H54 (cell line): ENCODE measurements around the gene TFAP2B.

ENCODE experiments used
- DNase-seq: peaks from one replicate; pipeline ENCODE4 v3.0.0; 2011; ENCODE audit warnings: low spot score, mixed read lengths; ENCODE audit not compliant: insufficient read length
- FAIRE-seq: peaks from 3 replicates; lab custom pipeline; 2011; peaks lifted over from hg19 to GRCh38; lab: Jason Lieb, UNC
- POLR2A ChIP-seq: IDR thresholded peaks from 2 replicates; pipeline ENCODE4 v1.6.1; 2011; ENCODE audit warnings: low read depth, mild to moderate bottlenecking, low read length

The TFAP2B gene

DNA sequence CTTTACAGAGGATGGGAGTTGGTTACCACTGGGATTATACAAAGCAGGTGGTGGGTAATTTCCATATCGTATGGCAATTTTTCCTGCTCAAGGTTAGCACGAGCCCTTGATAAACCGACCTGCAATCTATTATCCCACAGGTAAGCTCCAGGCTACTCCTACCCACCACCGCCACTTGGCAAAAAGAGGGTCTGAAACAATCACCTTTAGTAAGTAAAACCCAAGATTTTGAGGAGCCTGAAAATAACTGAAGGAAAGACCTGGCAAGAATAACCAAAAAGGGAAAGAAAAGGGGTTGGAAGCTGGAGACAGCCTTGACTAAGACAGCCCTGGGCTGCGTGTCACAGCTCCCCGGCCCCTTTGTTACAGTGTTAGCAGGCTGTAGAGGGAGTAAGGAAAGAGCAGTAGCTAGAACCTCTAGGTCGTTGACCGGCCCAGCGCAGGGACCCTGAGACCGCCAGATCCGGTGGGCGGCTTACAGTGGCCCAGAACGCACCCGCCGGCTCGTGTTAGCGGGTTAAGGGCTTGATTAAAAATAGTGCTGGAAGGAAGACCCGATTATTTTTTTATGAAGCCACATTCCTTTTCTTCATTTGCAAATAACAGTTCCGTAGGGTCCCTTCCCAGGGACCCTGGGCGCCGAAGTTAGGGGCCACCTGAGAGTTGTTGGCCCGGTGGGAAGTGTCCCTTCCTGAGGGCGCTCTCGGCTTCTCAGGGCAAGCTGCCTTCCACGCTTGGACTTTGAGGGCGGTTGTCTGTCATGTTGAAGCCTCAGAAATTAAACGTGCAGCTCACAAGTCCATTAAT, 30.5 kb downstream of the TFAP2B start:
- DNase-seq (no peak), FAIRE-seq (no peak)

DNA sequence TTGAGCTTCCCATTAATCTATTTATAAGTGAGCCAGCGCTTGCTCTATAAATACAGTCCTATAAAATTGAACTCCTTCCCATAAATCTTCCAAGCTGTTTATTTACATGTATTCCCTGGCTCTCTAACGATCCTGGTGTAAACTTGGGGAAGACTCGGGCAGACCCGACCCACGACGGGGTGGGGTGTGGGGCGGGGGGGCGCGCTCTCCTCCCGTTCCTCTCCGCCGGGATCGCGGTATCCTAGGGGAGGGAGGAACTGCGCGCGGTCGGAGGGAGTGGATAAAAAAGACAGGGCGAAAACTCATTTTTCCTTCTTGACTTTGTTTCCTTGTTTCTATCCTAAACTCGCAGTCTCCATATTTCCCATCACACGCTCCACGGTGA, 31.1 kb downstream of the TFAP2B start:
- DNase-seq: no peak
- no peak for TF ChIP-seq POLR2A
- no peak for FAIRE-seq

More for the DNA sequence above, 30.5 kb downstream of the TFAP2B start:
- no peak for TF ChIP-seq POLR2A

DNA sequence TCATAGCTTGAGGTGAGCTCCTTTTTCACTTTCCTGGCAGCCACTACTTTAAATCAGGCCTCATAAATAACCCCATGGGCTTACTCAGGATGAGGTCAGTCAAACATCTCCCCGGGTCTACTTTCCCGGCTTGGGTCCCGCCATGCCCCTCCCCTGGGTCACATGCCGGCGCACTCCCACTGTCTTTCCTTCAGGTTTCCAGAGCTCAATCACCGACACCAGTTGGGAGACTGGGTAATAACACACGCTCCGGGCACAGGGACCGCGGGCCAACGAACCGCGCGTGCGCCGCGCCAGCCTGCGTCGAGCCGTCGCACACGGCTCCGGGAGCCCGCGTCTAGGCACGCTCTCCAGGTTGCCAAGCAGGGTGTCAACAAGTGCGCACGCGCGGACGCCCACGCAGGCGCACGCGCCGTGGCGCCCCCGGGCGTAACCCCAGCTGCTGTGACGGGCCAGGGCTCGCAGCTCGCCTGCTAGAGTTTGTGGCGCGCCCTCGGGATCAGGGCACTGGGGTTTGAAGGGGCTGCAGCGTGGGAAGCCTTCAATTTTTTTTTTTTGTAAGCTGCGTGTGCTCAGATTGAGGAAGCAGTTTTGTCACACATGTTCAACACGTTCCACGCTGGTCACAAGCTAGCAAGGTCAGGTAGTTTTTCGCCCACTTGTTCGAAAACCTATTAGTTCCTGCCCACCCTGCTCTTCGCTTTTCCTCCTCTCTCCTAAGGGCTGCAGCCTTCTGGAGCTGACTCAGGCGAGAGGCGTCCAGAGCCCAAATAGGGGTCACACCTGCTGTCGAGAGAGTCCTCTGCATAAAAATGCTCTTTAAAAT, 31.8 kb downstream of the TFAP2B start:
- TF ChIP-seq POLR2A: no peak
- no peak for DNase-seq
- FAIRE-seq: no peak

DNA sequence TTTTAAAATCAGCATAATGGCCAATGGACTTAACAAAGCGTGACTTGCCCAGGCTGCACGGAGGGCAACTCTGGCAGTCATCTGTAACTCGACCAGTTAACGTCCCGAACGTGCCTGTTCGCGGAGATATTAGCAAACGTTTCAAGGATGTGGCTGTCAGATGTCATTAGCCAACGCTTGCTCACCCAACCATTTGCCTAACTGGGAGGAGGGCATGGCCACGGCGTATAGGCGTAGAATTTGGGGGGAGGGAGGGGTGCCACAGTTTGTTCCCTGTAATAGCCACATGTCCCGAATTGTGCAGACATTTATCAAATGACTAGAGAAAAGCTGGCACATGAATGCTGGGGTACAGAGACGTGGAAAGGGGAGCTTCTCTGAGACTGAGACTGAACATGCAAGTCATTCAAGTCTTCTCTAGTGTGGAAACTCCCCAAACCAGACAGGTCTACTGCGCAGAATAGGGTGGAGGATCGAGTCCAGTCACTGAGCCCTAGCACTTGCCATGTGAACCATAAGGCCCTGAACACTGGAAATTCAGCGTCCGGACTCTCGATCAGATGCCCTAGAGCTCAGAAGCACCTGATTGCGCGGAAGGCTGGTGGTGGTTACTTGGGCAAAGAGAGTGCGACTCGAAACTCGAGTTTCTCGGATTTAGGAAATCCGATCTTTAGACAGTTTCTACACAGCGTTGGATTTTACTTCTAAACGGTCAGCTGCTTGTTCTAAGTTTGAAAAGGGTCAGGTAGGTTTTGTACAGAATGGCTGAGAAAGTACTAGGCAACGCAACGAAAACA, 32.6 kb downstream of the TFAP2B start:
- DNase-seq: no peak
- no peak for TF ChIP-seq POLR2A
- FAIRE-seq: no peak

DNA sequence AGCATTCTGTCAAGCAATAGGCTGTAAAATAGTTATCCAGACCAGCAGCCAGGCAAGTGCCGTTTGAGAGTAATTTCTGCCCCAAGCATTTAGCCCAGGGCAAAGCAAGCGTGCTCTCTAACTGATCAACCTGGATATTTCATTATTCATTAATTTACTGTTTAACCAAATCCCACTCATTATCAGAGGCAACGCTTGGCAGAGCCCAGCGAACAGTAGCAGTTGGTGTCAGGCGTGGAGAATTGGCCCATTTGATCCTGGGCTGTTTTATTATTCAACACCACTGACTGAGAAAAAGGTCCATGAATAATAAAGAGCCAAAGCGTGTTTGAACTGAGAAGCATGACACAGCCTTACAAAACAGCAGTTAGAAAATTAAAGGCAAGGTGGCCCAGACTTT, 35.3 kb downstream of the TFAP2B start:
- FAIRE-seq (no peak), DNase-seq (no peak)
- TF ChIP-seq POLR2A: no peak

DNA sequence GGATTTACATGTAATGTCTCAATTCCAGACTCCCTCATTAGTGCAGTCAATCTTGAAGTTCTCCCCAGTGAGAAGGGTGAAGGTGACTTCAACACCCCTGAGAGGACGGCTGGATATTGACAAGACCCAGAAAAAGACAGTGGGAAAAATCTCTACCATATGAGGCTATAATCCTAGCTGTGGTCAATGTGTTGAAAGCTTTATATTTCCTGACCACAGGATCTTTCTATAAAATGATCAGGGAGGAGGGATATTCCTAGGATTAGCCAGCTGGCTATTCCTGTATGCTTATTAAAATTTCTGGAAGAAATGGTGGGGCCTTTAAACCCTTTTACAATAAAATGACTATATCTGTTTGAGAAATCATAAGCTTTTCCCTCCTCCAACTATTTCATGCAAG, 43.0 kb downstream of the TFAP2B start:
- FAIRE-seq (no peak), DNase-seq (no peak)
- no peak for TF ChIP-seq POLR2A

DNA sequence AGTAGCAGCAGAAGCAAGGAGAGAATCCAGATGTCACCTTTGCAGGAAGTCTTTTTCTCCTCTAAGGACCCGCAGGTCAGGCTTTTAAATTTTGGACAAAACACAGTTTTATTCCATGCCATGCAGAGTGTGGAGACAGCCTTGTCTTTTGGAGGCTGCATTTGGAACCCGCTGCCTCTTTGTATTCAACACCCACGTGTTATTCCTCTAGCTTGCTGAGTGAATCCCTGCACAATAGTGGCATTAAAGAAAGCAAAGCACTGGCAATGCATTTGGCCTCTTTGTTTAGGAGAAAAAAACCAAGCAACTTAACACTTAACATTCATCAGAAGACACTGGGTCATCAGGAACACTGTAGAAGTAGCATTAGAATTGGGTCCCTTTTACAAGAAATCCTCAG, 43.5 kb downstream of the TFAP2B start:
- DNase-seq (no peak), FAIRE-seq (no peak)
- no peak for TF ChIP-seq POLR2A

DNA sequence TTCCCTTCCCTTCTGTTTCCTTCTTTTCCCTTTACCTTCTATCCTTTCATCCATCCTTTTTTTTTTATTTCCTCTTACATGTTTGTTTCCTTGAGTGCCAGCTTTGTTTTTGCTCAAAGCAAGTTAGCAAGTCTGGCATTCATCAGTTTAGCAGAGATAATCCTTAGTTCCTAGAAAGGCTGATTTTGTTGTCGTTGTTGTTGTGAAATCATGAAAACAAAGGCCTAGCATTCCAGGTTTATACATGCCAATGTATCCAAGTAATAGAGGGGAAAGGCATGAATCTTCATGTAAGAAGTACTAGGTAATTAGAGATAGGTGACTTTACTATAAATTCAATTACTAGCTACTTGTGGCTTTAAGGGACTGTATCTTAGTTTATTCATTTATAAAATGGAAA, 45.9 kb downstream of the TFAP2B start:
- DNase-seq: no peak
- no peak for FAIRE-seq
- no peak for TF ChIP-seq POLR2A

DNA sequence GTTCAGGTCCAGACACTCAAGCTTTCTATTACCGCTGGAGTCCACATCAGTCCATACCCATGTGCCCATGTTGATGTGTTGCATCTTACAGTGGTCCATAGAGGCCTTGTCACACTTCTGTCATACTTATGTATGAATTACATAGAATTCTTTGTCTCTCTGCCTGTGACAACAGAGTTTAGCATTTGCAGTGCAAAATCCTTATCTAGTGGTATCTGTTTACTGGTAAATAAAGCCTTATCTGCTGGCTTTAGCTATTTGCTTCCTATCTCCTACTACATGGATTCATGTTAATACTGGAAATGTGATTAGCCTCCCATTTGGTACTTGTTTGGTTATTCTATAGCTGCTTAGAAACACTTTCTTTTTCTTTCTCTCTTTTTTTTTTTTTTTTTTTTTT, 49.8 kb downstream of the TFAP2B start:
- no peak for TF ChIP-seq POLR2A
- no peak for FAIRE-seq

DNA sequence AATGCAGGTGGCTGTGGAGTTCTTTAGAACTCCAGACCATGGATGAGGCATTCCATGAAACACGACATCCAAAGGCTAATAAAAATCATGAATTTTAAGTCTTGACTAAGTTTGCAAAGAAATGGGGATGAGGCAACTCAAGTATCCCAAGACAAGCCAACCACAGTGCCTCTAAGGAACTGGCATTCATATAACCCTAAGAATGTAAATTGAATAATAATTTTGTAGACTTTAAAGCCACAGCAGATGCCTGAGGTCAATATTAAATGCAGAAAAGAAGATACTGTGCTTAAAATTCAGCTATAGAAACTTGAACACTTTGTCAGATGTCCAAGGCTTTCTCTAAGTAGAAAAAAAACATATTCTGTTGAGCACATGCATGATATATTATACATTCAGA, 54.5 kb downstream of the TFAP2B start:
- FAIRE-seq (no peak), DNase-seq (no peak)
- no peak for TF ChIP-seq POLR2A

More for the DNA sequence above, 49.8 kb downstream of the TFAP2B start:
- DNase-seq: no peak

DNA sequence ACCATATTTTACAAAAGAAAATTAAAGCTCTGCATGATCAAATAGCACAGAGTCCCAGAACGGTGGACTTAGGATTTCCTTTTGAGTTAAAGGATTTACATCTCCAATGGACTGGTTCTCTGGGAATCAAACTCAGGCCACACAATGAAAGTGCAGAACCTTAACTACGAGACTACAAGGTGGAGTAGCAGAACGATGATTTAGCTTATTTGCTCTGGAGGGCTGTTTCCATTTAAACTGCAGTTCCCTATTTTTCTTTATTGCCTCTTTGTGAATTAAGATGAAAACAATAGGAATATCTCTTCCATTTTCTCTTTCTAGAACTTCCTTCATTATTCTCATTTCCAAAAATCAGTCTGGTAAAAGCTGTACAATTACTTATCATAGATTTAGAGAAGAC, 65.7 kb downstream of the TFAP2B start:
- DNase-seq (no peak), FAIRE-seq (no peak)
- TF ChIP-seq POLR2A: no peak

DNA sequence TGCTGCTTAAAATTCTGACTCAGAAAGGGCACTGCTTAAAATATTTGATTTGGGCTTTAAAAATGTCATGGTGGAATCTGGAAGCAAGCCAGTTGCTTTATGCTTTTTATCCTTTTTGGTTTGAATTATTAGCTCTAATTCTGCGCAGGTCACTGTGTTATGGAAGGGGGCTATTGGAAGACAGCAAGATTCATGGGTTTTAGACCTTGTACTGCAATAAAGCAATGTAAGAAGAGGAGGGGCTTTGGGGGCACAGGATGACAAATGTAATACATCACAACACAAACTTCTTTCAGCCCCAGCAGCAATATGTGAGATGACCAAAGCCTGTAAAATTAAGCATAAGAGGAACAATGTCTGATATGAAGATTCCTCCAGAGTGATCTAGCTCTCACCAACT, 68.4 kb downstream of the TFAP2B start:
- FAIRE-seq (no peak), DNase-seq (no peak)
- TF ChIP-seq POLR2A: no peak

DNA sequence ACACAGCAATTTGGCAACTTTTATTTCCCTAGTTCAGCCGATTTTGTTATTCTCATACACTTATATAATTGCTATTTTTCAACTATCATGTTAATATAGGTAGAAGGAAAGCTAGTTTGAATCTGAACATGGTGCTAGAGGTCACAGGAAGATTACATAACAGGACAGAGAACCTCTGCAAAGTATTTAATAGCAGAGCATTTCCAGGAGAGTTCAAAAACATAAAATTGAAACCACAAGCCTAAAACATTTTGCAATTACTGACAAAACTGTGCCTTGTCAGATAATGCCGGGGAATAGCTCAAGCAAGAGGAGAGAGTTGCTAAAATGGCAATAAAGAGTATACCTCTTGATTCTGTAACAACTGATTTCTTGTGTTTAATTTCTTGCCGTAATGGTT, 70.8 kb downstream of the TFAP2B start:
- DNase-seq (no peak), FAIRE-seq (no peak)
- no peak for TF ChIP-seq POLR2A

DNA sequence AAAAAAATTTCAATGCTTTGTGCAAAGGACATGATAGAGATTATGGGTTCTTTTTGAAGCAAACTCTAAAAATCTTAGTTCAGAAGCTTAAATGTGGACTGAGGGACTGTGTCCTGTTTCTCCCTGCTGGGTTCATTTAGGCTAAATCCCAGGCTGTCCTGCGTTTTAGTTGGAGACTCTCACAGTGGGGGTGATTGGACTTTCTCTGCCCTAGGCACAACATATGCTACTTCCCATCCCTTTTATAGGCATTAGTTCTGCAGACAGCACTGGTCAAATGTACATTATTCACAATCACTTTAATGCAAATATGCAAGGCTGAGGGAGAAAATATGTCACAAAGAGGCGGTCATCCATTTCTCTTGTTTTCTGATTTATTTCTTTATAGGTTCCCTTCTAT, 71.3 kb downstream of the TFAP2B start:
- no peak for TF ChIP-seq POLR2A
- FAIRE-seq (no peak), DNase-seq (no peak)
